ENCODE measurements around the gene KRT6B.

The KRT6B gene

DNA sequence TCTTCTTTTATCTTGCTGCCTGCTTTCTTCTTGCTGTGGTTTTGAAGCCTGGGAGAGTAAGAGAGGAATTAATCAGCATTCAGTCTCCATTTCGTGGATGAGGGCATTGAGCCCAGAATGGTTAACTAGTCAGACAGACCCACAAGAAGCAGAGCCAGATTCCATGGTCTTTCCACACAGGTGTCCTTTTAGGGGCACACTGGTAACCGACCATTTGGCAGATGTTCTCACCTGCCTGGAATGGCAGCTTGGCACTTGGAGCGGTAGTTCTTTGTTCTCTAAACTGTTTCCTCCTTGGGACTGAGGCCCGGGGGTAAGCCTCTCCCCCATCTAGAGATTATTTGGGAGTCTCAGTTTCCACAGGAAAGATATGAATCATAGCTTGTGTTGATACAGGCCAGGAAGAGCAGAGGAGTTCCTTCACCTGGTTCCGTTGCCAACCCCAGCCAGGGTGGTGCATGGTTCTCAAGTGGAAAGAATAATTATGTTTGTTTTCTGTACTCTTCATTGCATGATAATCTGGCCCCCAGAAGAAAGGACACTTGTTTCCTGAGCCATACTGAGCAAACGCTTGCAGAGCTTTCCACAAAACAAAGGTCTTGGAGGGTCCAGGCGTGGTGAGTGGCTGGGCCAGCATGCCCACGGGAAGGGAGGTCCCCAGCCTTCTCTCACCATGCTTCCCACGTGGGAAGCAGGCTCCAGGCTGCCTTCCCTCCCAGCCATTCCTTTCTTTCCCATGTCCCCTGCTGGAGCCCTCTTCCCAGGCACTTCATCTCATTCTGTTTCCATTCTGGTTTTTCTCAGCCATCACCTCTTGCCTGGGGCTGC is 15.7 kb downstream of the KRT6B start:
- DNase-seq (ENCODE audit: low spot score) = no peak

DNA sequence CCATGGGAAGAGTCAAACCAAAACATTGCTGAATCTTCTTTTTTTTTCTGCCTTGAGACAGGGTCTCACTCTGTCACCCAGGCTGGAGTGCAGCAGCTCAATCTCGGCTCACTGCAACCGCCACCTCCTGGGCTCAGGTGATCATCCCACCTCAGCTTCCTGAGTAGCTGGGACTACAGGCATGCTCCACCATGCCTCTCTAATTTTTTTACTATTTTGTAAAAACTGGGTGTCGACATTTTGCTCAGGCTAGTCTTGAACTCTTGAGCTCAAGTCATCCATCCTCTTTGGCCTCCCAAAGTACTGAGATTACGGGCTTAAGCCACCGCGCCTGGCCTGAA is 16.3 kb downstream of the KRT6B start:
- no peak for DNase-seq (ENCODE audit: low spot score)

DNA sequence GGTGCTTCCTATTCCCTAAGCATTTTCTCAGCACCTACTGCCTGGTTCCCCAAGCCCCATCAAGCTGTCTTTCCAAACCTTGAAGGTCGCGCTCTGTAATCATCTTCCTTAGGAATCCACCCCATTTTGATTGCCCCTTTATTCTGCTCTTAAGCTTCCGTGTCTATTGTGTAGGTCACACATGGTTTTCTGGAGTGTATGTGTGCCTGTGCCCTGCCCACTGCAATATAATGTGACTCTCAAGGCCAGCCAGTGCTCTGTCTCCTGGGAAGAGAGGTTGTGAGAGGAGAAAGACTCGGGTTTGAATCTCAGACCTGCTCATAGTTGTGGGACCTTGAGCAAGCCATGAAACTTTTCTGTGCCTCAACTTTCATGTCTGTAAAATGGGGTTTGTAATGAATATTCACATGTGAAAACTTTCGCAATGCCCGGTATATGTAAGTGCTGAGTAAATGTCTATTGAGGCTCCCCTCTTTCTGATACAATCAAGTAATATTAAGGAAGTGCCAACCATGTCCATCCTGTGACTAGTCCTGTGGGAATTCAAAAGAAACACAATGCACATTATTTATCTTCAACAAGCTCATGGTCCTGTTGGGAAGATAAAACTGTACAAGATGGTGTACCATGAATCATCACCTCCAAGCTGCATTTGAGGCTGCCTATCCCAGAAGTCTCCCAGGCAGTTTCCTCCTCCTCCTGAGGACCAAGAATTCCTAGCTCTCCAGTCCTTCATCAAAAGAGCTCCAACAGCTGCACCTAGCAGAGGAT is 17.0 kb downstream of the KRT6B start:
- no peak for DNase-seq (ENCODE audit: low spot score)

DNA sequence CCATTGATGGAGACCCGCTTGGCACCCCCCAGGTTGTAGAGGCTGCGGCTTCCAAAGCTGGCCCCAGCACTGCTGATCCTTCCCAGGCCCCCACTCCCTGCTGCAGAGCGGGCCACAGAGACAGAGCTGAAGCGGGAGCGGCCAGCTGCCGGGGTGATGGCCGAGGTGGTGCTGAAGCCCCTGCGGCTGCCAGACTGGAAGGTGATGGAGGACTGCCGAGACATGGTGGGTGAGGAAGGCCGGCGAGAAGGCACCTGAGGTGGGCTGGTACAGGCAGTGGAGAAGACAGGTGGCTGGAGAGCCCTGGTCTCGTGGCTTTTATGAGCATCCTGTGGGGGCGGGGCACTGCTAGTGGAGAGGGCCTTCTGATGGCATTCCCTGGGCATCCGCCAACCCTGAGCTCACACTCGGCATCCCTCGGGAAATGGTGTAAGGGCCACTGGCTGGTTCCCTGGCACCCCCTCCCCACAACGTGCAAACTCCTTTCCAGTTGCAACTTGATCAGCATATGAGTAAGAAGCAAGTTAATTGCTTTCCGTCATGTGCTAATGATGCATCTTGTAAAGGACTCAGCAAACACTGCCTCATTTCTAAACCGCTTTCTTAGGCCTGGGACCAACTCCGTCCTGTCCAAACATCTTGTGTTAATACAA is 17.7 kb downstream of the KRT6B start, which contains the start of gene KRT75:
TSS of gene KRT75 (minus strand) at position 291 of the 653 bp plus-strand sequence. CDS start at position 224, 67 bp downstream.
- no peak for DNase-seq (ENCODE audit: low spot score)

DNA sequence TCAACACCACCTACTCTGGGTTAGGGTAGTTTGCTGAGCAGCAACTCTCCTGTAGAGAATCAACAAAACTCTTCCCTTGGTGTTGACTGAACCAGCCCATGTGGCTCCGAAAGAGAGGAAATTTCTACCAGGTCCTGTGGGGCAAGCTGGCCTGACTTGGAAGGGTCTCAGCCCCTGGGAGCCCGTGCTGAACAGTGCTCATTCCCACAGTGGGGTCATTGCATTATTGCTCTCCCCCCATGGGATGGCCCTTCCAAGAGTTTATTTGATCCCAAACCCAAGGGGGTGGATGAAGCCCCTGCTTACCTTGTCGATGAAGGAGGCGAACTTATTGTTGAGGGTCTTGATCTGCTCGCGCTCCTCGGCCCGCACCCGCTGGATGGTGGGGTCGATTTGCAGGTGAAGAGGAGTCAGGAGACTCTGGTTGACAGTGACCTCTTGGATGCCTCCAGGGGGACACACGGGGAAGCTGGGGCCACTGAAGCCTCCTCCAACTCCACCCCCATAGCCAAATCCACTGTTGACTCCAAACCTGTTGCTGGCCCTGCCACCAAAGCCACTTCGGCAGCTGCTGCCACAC is 18.4 kb downstream of the KRT6B start:
- no peak for DNase-seq (ENCODE audit: low spot score)

DNA sequence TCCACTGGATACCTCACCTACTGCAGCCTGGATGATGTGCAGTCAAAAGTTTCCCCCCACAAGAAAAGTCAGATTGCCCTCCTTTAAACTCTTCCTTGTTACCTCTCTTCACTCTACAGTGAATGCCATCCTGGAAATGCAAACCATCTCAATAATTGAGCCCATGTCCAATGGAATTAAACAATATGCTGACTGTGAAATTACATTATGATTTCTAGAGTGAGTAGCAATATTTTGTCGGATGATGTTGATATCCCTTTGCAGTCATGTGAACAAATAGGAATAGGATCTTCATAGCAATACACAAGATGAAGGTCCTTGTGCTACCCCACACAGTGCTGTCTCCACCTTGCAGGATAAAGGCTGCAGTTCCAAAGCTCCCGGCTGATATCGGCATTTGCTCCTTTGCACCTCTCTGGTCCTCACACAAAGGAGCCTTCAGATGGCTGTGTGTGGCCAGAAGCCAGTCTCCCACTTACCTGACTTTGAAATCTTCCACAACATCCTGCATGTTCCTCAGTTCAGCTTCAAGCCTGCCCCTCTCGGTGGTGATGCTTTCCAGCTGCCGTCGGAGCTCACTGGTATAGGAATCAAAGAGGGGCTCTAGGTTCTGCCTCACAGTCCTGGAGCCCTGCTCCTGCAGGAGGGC is 19.3 kb downstream of the KRT6B start:
- no peak for DNase-seq (ENCODE audit: low spot score)

DNA sequence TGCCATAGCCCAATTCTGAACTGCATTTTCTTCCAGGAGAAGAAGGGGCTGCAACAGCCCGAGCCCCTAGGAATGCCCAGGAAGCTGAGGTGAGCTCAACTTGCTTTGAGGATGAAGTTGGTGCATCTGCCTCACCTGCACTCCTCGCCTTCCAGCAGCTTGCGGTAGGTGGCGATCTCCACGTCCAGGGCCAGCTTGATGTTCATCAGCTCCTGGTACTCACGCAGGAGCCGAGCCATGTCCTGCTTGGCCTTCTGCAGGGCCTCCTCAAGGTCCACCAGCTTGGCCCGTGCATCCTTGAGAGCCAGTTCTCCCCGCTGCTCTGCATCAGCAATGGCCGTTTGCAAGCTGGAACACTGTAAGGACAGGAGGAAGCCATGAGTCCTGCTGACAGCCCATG is 23.8 kb downstream of the KRT6B start:
- no peak for DNase-seq (ENCODE audit: low spot score)

DNA sequence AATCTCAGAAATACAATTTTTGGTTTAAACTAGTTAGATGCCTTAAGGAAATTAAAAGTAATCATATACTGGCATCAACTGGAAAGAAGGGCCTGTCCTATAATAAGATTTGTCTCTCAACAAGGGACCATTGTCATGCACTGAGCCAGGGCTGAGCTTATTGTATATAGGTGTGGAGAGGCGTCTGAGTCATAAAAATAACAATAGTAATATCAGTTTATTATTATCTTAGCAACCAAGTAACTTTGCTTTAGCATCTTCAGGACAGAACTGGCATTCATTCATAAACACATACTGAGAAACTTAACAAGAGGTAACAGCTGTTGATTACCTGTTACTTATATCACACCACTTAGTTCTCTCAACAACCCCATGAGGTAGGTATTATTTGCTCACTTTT is 24.9 kb downstream of the KRT6B start:
- DNase-seq (ENCODE audit: low spot score) = no peak

DNA sequence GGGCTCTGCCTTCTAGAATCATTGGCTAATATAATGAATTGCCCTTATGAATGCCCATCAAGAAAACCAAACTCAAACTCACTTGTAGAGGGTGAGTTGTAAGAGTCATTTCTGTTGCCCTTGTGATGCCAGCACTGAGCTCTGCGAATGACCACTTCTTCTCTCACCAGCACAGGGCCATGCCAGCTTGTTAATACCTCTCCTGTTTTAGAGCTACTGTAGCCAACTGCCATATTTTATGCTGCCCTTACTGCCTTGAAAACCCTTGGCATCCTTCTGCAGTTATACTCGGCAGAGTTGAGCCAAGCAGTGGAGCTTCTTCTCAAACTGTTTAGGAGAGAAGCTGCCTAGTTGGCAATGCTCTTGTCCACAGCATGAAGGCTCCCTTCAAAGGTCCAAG is 25.9 kb downstream of the KRT6B start:
- no peak for DNase-seq (ENCODE audit: low spot score)

DNA sequence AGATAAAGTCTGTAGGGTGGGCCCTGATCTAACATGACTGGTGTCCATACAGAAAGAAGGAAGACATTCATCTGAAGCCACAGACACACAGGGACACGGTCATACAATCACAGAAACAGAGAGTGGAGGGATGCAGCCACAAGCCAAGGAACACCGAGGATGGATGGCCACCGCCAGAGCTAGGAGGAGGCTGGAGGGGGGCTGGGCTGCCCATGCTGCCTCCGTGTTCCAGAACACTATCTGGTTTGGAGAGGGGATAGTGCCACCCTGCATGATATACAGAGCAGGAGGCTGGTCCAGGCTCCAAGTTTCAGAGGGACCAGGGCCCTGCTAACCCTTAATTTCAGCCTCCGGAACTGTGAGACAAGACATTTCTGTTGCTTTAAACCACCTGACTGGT is 26.5 kb downstream of the KRT6B start:
- DNase-seq (ENCODE audit: low spot score) = no peak

DNA sequence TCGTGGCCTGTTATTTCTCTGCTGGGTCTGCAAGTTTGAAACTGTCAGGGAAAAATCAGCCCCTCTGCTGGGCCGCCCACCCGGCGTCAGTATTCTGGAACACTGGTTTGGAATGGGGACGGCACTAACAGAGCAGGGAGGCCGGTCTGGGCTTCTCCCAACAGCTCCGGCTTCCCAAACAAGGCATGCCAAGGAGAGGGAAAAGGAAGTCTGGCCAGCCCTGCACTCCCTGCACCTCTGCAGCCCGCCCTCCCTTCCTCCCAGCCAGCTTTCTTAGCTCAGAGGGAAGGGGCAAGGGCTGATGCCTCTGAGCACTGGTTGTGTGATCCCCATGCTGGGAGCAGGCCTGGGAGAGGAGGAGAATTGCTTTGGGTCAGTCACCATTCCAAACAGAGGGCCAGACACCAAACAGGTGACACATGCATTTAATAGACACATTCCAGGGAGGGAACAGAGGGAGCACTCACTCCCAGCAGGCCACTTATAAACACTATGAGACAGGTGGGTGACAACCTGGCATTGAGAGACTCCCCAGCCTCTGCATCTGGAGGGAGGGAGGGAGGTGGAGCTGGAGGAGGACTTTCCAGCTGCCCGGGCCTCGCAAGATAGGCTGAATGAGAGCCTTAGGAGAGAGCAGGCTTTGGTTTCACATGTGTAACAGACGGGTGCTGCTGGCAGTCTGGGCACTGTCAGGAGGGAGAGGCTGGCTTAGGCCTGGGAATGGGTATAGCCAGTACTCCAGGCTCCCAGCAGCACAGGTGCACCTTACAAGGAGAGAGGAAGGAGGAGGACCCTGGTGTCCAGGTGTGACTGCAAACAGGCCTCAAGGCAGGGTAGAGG is 28.1 kb downstream of the KRT6B start:
- peak; percentile 31 for DNase-seq (ENCODE audit: low spot score)

DNA sequence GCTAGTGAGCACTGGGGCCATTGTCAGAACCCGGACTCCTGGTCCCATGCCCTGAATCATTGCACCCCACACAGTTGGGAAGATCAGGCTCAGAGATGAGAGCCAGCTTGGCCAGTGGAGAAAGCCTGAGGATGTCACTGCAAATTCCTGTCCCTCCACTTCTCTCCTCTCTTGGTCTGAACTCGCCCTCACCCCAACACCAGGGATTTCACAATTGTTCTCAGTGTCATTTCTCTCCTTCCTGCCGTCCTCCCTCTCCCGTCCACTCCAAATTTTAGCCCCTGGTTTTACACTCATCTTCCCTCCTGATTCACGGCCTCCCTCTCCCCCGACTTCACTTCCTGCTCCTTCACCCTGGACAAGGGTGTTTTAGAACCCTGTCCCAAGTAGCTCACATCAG is 28.9 kb downstream of the KRT6B start:
- DNase-seq (ENCODE audit: low spot score) = no peak

DNA sequence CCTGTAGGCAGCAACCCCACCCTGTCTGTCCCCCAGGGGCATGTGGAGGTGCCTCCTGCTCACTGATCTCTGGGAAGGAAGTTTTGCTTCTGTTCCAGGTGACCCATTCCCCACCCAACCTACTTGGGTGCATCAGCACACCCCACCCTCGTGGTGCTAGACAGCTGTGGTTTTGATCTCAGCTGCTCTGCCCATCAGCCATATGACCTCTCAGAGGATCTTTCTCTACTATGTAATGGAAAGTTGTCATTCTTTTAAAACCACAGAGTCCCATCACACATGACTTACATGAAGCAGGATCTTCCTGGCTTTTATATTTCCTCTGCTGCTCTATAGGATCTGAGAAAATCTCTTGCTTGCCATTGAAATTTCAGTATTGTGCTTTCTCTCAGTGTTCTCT is 32.3 kb downstream of the KRT6B start:
- DNase-seq (ENCODE audit: low spot score) = no peak

DNA sequence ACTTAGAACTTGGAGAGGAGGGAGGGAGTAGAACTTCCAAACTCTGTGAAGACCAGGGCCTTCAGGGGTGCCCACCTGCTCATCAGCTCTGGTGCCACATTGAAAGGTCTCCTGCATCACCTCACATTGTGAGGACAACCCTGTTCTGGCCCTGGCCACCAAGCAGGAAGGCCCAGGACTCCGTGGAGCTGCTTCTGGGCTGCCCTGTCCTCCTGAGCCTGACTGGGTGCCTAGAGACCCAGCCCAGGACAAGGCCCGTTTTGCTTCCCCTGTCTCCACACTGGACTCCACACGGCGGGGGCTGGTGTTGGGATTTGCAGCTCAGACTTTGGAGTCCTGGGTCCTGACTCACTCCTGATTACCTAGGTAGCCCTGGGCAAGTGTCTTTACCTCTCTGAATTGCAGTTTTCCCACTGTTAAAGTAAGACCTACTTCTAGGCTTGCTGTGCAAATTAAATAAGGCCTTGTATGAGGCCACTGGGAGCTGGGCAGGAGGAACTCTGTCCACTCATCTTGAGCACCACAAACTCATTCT is 33.3 kb downstream of the KRT6B start:
- no peak for DNase-seq (ENCODE audit: low spot score)

DNA sequence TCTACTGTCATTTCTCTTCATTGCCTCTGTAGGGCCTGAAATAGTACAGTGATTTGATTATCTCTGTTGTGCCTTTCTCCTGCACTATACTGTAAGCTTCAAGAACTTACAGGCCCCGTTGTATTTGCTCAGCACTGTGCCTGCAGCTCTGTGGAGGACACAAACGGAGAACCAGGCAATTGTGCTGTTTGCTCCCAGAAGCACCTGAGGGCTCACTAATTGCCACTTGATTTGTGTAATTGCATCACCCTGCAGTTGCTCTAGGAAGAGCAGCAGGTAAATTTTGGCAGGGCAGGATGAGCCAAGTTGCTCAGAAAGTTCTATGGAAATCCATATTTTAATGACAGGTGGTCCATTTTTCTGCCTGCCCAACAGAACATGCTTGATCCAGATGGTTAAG is 34.2 kb downstream of the KRT6B start:
- no peak for DNase-seq (ENCODE audit: low spot score)

DNA sequence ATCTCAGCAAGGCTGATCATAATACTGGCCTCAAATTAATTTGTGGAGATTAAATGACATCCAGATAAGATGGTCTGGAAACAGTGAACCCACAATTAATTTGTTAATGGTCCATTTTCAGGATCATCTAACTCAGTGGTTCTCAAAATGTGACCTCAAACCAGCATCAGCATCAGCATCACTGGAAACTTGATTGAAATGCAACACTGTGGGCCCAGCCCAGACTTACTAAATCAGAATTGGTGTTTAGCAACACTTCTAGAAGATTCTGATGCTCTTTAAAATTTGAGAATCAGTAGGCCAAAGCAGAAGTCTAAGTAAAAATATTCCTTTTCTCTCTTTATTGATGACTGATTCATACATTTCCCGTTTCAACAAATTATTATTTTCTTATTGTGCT is 35.2 kb downstream of the KRT6B start:
- no peak for DNase-seq (ENCODE audit: low spot score)

DNA sequence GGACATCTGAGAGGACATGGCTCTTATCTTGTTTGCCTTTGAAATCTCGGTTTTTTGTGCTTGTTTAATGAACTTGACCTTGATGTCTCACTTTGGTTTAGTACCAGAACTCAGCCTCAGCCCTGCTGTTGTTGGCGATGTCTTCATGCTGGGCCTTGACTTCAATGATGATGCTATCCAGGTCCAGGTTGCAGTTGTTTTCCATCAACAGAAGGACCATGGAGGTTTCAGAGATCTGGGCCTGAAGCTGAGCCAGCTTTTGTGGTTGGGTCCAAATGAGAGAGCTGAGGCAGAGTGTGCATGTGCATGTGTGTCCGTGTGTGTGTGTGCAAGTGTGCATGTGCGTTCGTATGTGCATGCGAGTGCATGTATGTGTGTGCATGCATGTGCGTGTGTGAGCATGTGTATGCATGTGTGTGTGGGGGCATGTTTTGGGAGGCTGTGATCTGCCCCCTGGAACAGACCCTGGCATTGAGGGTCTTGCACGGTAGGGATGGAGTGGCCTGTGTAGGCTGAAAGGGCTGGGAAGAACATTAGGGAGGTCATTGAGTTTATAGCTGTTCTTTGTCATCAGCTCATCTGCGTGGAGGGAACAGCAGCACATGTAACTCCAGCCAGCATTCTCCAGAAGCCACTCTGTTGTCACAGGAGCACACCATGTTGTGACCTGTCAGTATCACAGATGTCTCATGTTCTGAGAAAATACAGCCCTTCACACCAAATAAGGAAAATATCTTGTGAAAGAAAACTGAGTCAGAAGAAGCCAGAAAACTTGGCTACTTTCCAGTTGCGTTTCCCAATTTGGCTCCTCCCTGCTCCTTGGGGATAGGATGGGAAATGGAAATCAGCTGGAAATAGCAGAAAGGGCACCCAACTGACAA is 35.8 kb downstream of the KRT6B start:
- DNase-seq (ENCODE audit: low spot score) = peak; percentile 54

DNA sequence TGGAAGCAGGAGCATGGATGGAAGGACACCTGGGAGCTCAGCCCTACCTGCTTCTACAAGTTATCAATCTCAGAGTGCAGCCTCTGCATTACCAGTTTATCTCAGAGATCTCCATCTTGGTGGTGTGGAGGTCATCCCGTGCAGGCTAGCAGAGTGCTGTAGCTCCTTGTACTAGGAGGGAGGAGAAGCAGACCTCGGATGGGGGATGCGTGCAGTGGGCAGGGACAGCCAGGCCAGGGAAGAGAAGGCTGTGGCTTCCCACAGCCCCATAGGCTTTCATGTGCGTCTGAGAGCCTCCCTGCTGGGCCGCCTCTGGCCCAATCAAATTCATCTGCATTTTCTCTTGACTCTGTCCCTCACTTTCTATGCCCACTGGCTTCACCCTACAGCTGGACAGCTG is 37.0 kb downstream of the KRT6B start:
- DNase-seq (ENCODE audit: low spot score) = no peak

DNA sequence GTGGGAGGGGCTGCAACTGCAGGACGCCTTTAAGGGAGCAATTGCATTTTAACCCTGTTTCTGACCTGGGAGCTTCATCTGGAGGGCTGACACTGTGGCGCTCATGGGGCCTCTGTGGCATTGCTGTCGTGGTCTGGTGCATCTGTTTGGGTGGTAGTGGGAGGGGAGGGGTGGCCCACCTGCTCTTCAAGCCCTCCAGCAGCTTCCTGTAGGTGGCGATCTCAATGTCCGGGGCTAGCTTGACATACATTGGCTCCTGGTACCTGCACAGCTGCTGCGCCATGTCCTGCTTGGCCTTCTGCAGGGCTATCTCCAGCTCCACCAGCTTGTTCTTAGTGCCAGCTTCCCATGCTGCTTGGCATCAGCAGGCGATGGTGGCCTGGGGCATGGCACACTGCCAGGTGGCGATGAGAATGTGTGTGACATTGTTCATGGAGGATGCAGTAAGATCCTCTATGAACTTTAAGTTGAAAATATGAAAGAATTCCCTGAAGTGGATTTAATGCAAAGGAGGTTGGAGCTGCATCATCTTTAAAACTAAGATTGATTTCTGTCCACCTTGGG is 38.1 kb downstream of the KRT6B start:
- no peak for DNase-seq (ENCODE audit: low spot score)

DNA sequence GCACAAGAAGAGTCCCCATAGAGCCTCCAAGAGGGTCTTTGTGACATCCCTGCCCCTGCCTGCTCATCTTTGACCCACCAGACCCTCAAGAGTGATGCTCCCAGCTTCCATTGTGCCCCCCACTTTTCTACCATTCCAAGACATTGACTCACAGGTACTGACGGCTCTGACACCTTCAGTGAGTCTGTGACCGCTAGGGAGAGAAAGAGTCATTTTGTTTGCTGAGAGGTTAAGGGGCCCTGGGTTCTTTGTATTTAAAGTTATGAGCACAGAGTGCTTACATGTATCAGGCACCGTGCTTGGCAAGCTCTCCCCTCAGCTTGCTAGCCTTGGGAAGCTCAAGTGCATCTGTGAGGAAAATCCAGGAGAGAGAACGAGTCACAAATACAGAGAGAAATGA is 38.7 kb downstream of the KRT6B start:
- no peak for DNase-seq (ENCODE audit: low spot score)
